ENCODE results near the gene KCNH4. TPM values are rescaled to one million over a fixed set of nuclear protein-coding genes. Genes with fewer than 3 reads are reported as not detected.

Gene KCNH4
- total and polyA plus RNA-seq, 9 of the 15 experiments (the other 6 are each of a cell fraction or from before 2014, with no cell fraction given), result 0.10 to 1.8 (median 0.50) TPM

DNA sequence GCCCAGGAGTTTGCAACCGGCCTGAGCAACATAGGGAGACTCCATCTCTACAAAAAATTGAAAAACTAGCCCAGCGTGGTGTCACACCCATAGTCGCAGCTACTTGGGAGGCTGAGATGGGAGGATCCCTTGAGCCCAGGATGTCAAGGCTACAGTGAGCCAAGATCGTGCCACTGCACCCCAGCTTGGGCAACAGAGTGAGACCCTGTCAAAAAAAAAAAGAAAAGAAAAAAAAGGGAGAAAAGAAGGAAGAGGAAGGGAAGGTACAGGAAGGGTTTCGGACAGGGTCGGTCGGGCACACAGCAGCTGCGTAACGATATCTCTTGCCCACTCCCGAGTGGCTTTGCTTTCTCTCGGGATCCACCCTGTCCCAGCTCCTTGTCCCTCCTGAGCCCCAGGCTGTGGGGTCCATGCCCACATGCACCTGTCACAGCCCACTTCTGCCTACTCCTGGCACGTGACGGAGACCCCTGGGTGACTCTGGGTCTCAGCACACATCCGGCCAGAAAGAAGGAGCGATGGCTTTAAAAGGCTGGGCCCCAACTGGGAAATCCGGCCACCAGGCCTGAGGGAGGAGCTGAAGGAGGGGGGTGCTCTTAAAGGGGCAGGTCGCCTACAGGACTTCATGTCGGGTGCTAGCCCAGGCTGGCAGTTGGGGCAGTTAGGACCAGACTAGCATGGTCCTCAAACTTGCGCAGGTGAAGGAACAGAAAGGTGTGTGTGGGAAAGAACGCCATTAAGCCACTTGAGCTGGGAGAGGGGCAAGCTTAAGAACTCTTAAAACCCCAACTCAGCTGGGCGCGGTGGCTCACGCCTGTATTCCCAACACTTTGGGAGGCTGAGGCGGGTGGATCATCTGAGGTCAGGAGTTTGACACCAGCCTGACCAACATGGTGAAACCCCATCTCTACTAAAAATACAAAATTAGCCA, 13.3 kb upstream of the KCNH4 start, which contains the start of gene GHDC (continued):
- TF ChIP-seq, protein P1, sequence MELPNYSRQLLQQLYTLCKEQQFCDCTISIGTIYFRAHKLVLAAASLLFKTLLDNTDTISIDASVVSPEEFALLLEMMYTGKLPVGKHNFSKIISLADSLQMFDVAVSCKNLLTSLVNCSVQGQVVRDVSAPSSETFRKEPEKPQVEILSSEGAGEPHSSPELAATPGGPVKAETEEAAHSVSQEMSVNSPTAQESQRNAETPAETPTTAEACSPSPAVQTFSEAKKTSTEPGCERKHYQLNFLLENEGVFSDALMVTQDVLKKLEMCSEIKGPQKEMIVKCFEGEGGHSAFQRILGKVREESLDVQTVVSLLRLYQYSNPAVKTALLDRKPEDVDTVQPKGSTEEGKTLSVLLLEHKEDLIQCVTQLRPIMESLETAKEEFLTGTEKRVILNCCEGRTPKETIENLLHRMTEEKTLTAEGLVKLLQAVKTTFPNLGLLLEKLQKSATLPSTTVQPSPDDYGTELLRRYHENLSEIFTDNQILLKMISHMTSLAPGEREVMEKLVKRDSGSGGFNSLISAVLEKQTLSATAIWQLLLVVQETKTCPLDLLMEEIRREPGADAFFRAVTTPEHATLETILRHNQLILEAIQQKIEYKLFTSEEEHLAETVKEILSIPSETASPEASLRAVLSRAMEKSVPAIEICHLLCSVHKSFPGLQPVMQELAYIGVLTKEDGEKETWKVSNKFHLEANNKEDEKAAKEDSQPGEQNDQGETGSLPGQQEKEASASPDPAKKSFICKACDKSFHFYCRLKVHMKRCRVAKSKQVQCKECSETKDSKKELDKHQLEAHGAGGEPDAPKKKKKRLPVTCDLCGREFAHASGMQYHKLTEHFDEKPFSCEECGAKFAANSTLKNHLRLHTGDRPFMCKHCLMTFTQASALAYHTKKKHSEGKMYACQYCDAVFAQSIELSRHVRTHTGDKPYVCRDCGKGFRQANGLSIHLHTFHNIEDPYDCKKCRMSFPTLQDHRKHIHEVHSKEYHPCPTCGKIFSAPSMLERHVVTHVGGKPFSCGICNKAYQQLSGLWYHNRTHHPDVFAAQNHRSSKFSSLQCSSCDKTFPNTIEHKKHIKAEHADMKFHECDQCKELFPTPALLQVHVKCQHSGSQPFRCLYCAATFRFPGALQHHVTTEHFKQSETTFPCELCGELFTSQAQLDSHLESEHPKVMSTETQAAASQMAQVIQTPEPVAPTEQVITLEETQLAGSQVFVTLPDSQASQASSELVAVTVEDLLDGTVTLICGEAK (IDR thresholded peaks at IDR 0.05), result peak; percentile 82
- TF ChIP-seq, protein P1 (CRISPR knock-in tag; IDR thresholded peaks at IDR 0.05), result no peak
- TF ChIP-seq CHD4 (IDR thresholded peaks at IDR 0.05; ENCODE audit: insufficient read depth, insufficient replicate concordance, low read depth, low read length, poor library complexity, severe bottlenecking), result no peak
- no peak for TF ChIP-seq SMAD2 (IDR thresholded peaks at IDR 0.05; ENCODE audit: low read depth, low read length)
- peak; percentile 56; the same call in 1 of the 2 replicates for TF ChIP-seq HDGF (IDR thresholded peaks at IDR 0.05)
- no peak for TF ChIP-seq ZNF354B (CRISPR knock-in tag; IDR thresholded peaks at IDR 0.05)
- TF ChIP-seq RAD21 (CRISPR knock-in tag; conservative IDR thresholded peaks at IDR 0.05 in 1 of 2, IDR thresholded peaks at IDR 0.05 in 1 of 2), result no peak
- no peak for TF ChIP-seq POLR3G (IDR thresholded peaks at IDR 0.05; ENCODE audit: extremely low read depth, insufficient read length, insufficient replicate concordance)
- no peak for TF ChIP-seq ZNF77 (CRISPR knock-in tag; IDR thresholded peaks at IDR 0.05)
- TF ChIP-seq PHF8 (IDR thresholded peaks at IDR 0.05; ENCODE audit: borderline replicate concordance, low read length), result peak; percentile 63; the same call in 1 of the 2 replicates
- TF ChIP-seq, protein P2, sequence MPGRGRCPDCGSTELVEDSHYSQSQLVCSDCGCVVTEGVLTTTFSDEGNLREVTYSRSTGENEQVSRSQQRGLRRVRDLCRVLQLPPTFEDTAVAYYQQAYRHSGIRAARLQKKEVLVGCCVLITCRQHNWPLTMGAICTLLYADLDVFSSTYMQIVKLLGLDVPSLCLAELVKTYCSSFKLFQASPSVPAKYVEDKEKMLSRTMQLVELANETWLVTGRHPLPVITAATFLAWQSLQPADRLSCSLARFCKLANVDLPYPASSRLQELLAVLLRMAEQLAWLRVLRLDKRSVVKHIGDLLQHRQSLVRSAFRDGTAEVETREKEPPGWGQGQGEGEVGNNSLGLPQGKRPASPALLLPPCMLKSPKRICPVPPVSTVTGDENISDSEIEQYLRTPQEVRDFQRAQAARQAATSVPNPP (IDR thresholded peaks at IDR 0.05; ENCODE audit: borderline replicate concordance, insufficient read depth, insufficient read length), result no peak
- TF ChIP-seq ZNF3 (CRISPR knock-in tag; IDR thresholded peaks at IDR 0.05), result no peak
- no peak for TF ChIP-seq ZNF282 (CRISPR knock-in tag; IDR thresholded peaks at IDR 0.05)
- TF ChIP-seq, protein P3, sequence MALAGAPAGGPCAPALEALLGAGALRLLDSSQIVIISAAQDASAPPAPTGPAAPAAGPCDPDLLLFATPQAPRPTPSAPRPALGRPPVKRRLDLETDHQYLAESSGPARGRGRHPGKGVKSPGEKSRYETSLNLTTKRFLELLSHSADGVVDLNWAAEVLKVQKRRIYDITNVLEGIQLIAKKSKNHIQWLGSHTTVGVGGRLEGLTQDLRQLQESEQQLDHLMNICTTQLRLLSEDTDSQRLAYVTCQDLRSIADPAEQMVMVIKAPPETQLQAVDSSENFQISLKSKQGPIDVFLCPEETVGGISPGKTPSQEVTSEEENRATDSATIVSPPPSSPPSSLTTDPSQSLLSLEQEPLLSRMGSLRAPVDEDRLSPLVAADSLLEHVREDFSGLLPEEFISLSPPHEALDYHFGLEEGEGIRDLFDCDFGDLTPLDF (CRISPR knock-in tag; IDR thresholded peaks at IDR 0.05), result 0 out of 2 replicates have a peak, but pooled peaks have one; percentile 62
- TF ChIP-seq, protein P4, sequence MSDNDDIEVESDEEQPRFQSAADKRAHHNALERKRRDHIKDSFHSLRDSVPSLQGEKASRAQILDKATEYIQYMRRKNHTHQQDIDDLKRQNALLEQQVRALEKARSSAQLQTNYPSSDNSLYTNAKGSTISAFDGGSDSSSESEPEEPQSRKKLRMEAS (CRISPR knock-in tag; IDR thresholded peaks at IDR 0.05), result no peak

Data from K562 (cell line).